CD4-positive, alpha-beta T cell (primary cell): ENCODE results near the gene SPRYD3. TPM values are rescaled to one million over a fixed set of nuclear protein-coding genes. Genes with fewer than 3 reads are reported as not detected.
A peak's percentile ranks its signal among the peaks of the same experiment; 100 is the strongest.

Source experiments
- ATAC-seq: fragments of 200-7000 bp; cut with Tn5 transposase; one replicate; pipeline ENCODE4 v1.10.0; 2022; ENCODE audit warnings: mild to moderate bottlenecking; ENCODE audit not compliant: poor library complexity
- CTCF ChIA-PET: fragments of 350-600 bp; sonication (Branson Sonifier 250); formaldehyde crosslinking; loops from one replicate; lab custom pipeline; 2021; ENCODE audit warnings: antibody characterized with exemption, inconsistent platforms; lab: Charles Lee
- POLR2A ChIA-PET: fragments of 350-600 bp; sonication (Branson Sonifier 250); formaldehyde crosslinking; loops from one replicate; lab custom pipeline; 2021; ENCODE audit warnings: antibody characterized with exemption, inconsistent platforms; lab: Charles Lee
- DNase-seq, 14 experiments: peaks; one replicate each; pipeline ENCODE4 v3.0.0-alpha.2; 2013 to 2020; ENCODE audit warnings: mixed read lengths in 2 of 14
- H3K27ac ChIP-seq, 2 donors: one replicate each; pipeline versions ENCODE4 v1.5.1 to v1.7.0; 2013; ENCODE audit warnings: low read length in 2 of 2, low read depth in 1 of 2, mild to moderate bottlenecking in 1 of 2
- H3K27me3 ChIP-seq, 2 experiments: 1 replicate in 1 of 2; 2 replicates in 1 of 2; pipeline versions ENCODE4 v1.6.1 to v1.7.0; 2013; ENCODE audit warnings: low read length in 2 of 2, control low read depth in 1 of 2, mild to moderate bottlenecking in 1 of 2, moderate library complexity in 1 of 2; ENCODE audit not compliant: insufficient read depth in 2 of 2, control insufficient read depth in 1 of 2
- H3K36me3 ChIP-seq: one replicate; pipeline ENCODE4 v1.6.1; 2013; ENCODE audit warnings: low read length, control low read depth; ENCODE audit not compliant: insufficient read depth
- H3K4me1 ChIP-seq: one replicate; pipeline ENCODE4 v1.6.1; 2013; ENCODE audit warnings: low read length, control low read depth; ENCODE audit not compliant: insufficient read depth
- H3K4me3 ChIP-seq: one replicate; pipeline ENCODE4 v1.5.1; 2013; ENCODE audit warnings: mild to moderate bottlenecking, low read length, moderate library complexity
- H3K9me3 ChIP-seq, 2 experiments: 1 replicate in 1 of 2; 2 replicates in 1 of 2; pipeline versions ENCODE4 v1.6.1 to v1.7.0; 2013; ENCODE audit warnings: low read length in 2 of 2, mild to moderate bottlenecking in 2 of 2, control low read depth in 1 of 2, moderate library complexity in 1 of 2; ENCODE audit not compliant: control insufficient read depth in 1 of 2, insufficient read depth in 1 of 2
- H3K27ac Mint-ChIP-seq: one replicate; pipeline ENCODE4 v1.8.0; 2020; ENCODE audit warnings: mixed read lengths
- H3K27me3 Mint-ChIP-seq: one replicate; pipeline ENCODE4 v1.8.0; 2021; ENCODE audit warnings: mixed read lengths
- H3K36me3 Mint-ChIP-seq: one replicate; pipeline ENCODE4 v1.8.0; 2021; ENCODE audit warnings: low read depth, mixed read lengths
- H3K4me1 Mint-ChIP-seq: one replicate; pipeline ENCODE4 v1.8.0; 2021; ENCODE audit warnings: low read depth, mixed read lengths
- H3K4me3 Mint-ChIP-seq: one replicate; pipeline ENCODE4 v1.8.0; 2020; ENCODE audit warnings: mild to moderate bottlenecking, mixed read lengths
- H3K9me3 Mint-ChIP-seq: one replicate; pipeline ENCODE4 v1.8.0; 2020; ENCODE audit warnings: mixed read lengths
- CTCF ChIP-seq: fragments of 200-600 bp; IDR thresholded peaks from one replicate; pipeline ENCODE4 v1.8.0; 2022; ENCODE audit warnings: antibody characterized with exemption, mild to moderate bottlenecking
- intact Hi-C, 2 experiments: fragments of 100-400 bp; cut with DNase I in 1 of 2; cut with micrococcal nuclease in 1 of 2; formaldehyde crosslinking; loops; one replicate each; pipeline versions ENCODE4 v1.15.1 to v1.9.0; 2023 to 2025; cut with DNase I, micrococcal nuclease
- total RNA-seq, 174 experiments: library from RNA in 2 of 174; stranded (reverse) in 2 of 174; gene quantifications; one replicate each; pipeline ENCODE4 v1.2.3 and lab custom pipeline; 2021 to 2026

Gene SPRYD3
- total RNA-seq, 2 experiments from 2014 or later = 17.7 to 21.0 TPM

GRCh38 chr12:53048780-53049401 lies 30.3 kb downstream of the SPRYD3 start:
- Mint-ChIP-seq H3K4me1 (peaks cover 30% of the 10 kb centered on the region), H3K27me3 (no peaks in the 10 kb centered on the region), H3K36me3 (peaks cover 5% of the 10 kb centered on the region), H3K4me3 (peak overlapping the region; percentile 48), H3K27ac (peak overlapping the region; percentile 53), H3K9me3 (no peaks in the 10 kb centered on the region)
- H3K4me1 ChIP-seq = peaks cover 29% of the 10 kb centered on the region
- POLR2A ChIA-PET = interaction anchor here (1.8 kb wide), 1 partner anchor 54 kb away, joined by 5 read pairs; the partner anchor contains the start of gene SOAT2
- H3K27ac ChIP-seq = no peak overlapping the region
- no peaks in the 10 kb centered on the region for H3K27me3 ChIP-seq
- no peak overlapping the region for H3K4me3 ChIP-seq
- TF ChIP-seq CTCF = no peak
- ATAC-seq = no peak
- H3K9me3 ChIP-seq = no peaks in the 10 kb centered on the region
- H3K36me3 ChIP-seq = no peaks in the 10 kb centered on the region
- DNase-seq = no peak
- intact Hi-C loops = loop anchor here in 1 of 2 experiments (5.0 kb wide), 1 partner anchor 42 kb away; the partner anchor contains the start of gene EIF4B
- CTCF ChIA-PET = interaction anchor here (1.3 to 2.2 kb wide), 3 partner anchors 10 to 42 kb away, joined by 5 to 8 read pairs (median 6); no protein-coding TSS in a partner anchor

- H3K27ac ChIP-seq = peak overlapping the region; percentile 56 to 76
- CTCF ChIA-PET = interaction anchor here (0.7 to 2.2 kb wide), 11 partner anchors 8 to 131 kb away, joined by 3 to 8 read pairs (median 4); partner anchors contain the start of genes SOAT2 and SPRYD3
- Mint-ChIP-seq H3K4me1 (peaks cover 25% of the 10 kb centered on the region), H3K9me3 (no peaks in the 10 kb centered on the region), H3K27me3 (no peaks in the 10 kb centered on the region), H3K36me3 (peaks cover 5% of the 10 kb centered on the region), H3K4me3 (peak overlapping the region; percentile 76), H3K27ac (peak overlapping the region; percentile 58)
- peak in 1 of 14 experiments; percentile 49 for DNase-seq
- peaks cover 22% of the 10 kb centered on the region for H3K4me1 ChIP-seq
- intact Hi-C loops = loop anchor here in 1 of 2 experiments (5.0 kb wide), 1 partner anchor 41 kb away; the partner anchor contains the start of gene EIF4B
- no peaks in the 10 kb centered on the region for H3K9me3 ChIP-seq
- H3K4me3 ChIP-seq = peak overlapping the region; percentile 49
- H3K27me3 ChIP-seq = no peaks in the 10 kb centered on the region
- no peak for TF ChIP-seq CTCF
- no peaks in the 10 kb centered on the region for H3K36me3 ChIP-seq
- ATAC-seq = no peak
- POLR2A ChIA-PET = interaction anchor here (0.6 to 4.3 kb wide), 8 partner anchors 7 to 453 kb away, joined by 3 to 27 read pairs (median 6); partner anchors contain the start of genes CSAD, EIF4B, ESPL1 and SOAT2
Measured at GRCh38 chr12:53048033-53048779, 31.0 kb downstream of the SPRYD3 start.
